GM23248 (cell line): ENCODE results near the gene STK40. TPM values are rescaled to one million over a fixed set of nuclear protein-coding genes. Genes with fewer than 3 reads are reported as not detected.

Experiments used
- DNase-seq: peaks from one replicate; pipeline ENCODE4 v3.0.0-alpha.2; 2015
- H2AFZ ChIP-seq: fragments of 200-600 bp; sonication (generic); 2 replicates; pipeline ENCODE4 v1.6.1; 2016; ENCODE audit warnings: antibody characterized with exemption
- H3F3A ChIP-seq: fragments of 200-600 bp; sonication (generic); 2 replicates; pipeline ENCODE4 v1.6.1; 2016; ENCODE audit warnings: mild to moderate bottlenecking, antibody characterized with exemption, mixed run types; ENCODE audit not compliant: insufficient read depth
- H3K27ac ChIP-seq: fragments of 200-600 bp; sonication (generic); 2 replicates; pipeline ENCODE4 v1.5.1; 2016; ENCODE audit warnings: mild to moderate bottlenecking
- H3K27me3 ChIP-seq: fragments of 200-600 bp; sonication (generic); replicated peaks from 2 replicates; pipeline ENCODE4 v1.6.1; 2016; ENCODE audit warnings: mild to moderate bottlenecking; ENCODE audit not compliant: insufficient read depth
- H3K36me3 ChIP-seq: fragments of 200-600 bp; sonication (generic); 2 replicates; pipeline ENCODE4 v1.6.1; 2016; ENCODE audit warnings: low read depth, mild to moderate bottlenecking
- H3K4me1 ChIP-seq: fragments of 200-600 bp; sonication (generic); 2 replicates; pipeline ENCODE4 v1.6.1; 2016; ENCODE audit warnings: mild to moderate bottlenecking; ENCODE audit not compliant: insufficient read depth
- H3K4me2 ChIP-seq: fragments of 200-600 bp; sonication (generic); one replicate; pipeline ENCODE4 v1.6.1; 2016; ENCODE audit warnings: mild to moderate bottlenecking; ENCODE audit not compliant: unreplicated experiment
- H3K4me3 ChIP-seq: fragments of 200-600 bp; sonication (generic); 2 replicates; pipeline ENCODE4 v1.5.1; 2016; ENCODE audit warnings: mild to moderate bottlenecking
- H3K79me2 ChIP-seq: fragments of 200-600 bp; sonication (generic); 2 replicates; pipeline ENCODE4 v1.6.1; 2016; ENCODE audit warnings: mild to moderate bottlenecking; ENCODE audit not compliant: insufficient read depth
- H3K9ac ChIP-seq: fragments of 200-600 bp; sonication (generic); 2 replicates; pipeline ENCODE4 v1.6.1; 2016; ENCODE audit warnings: mild to moderate bottlenecking
- H3K9me2 ChIP-seq: fragments of 200-600 bp; sonication (generic); 2 replicates; pipeline ENCODE4 v1.6.1; 2016; ENCODE audit warnings: mixed run types, mild to moderate bottlenecking, moderate library complexity; ENCODE audit not compliant: insufficient read depth
- H3K9me3 ChIP-seq: fragments of 200-600 bp; sonication (generic); one replicate; pipeline ENCODE4 v1.6.1; 2017; ENCODE audit warnings: low read depth
- H4K20me1 ChIP-seq: fragments of 200-600 bp; sonication (generic); 2 replicates; pipeline ENCODE4 v1.6.0; 2016; ENCODE audit not compliant: insufficient read depth
- EZH2 ChIP-seq: fragments of 200-600 bp; sonication (generic); IDR thresholded peaks from 2 replicates; pipeline ENCODE4 v1.6.1; 2018; ENCODE audit warnings: antibody characterized with exemption, mild to moderate bottlenecking; ENCODE audit not compliant: insufficient read depth, poor library complexity, severe bottlenecking
- EZH2phosphoT487 ChIP-seq: fragments of 200-600 bp; sonication (generic); IDR thresholded peaks from 2 replicates; pipeline ENCODE4 v1.6.1; 2018; ENCODE audit warnings: antibody characterized with exemption, moderate library complexity, mild to moderate bottlenecking, low read depth; ENCODE audit not compliant: insufficient read depth
- WGBS, 2 experiments: methylation state at CpG; one replicate each; pipeline ENCODE4 v1.1.6; 2015 to 2017; ENCODE audit warnings: low lambda C conversion rate in 2 of 2, low coverage in 1 of 2; ENCODE audit errors: missing lambda C conversion rate in 2 of 2; 5-methylcytosine and 5-hydroxymethylcytosine counted together
- in situ Hi-C: fragments of 300-500 bp; cut with MboI; formaldehyde crosslinking; loops from 2 replicates; pipeline ENCODE4 v1.15.0; 2020
- polyA plus RNA-seq: library from polyadenylated mRNA; unstranded; fragments of >200 nt; fragmentation: Nextera tagmentation; extraction: Ambion mirVana; gene quantifications from 2 replicates; pipeline ENCODE4 v1.2.1, GENCODE V29; 2016
- total RNA-seq: library from RNA; depleted of rRNA; stranded (reverse); fragments of >200 nt; shearing (Covaris generic); gene quantifications from 2 replicates; pipeline ENCODE4 v1.2.3, GENCODE V29; 2014

STK40 gene
- total and polyA plus RNA-seq, 2 experiments from 2014 or later = 11.1 to 16.2 TPM

DNA sequence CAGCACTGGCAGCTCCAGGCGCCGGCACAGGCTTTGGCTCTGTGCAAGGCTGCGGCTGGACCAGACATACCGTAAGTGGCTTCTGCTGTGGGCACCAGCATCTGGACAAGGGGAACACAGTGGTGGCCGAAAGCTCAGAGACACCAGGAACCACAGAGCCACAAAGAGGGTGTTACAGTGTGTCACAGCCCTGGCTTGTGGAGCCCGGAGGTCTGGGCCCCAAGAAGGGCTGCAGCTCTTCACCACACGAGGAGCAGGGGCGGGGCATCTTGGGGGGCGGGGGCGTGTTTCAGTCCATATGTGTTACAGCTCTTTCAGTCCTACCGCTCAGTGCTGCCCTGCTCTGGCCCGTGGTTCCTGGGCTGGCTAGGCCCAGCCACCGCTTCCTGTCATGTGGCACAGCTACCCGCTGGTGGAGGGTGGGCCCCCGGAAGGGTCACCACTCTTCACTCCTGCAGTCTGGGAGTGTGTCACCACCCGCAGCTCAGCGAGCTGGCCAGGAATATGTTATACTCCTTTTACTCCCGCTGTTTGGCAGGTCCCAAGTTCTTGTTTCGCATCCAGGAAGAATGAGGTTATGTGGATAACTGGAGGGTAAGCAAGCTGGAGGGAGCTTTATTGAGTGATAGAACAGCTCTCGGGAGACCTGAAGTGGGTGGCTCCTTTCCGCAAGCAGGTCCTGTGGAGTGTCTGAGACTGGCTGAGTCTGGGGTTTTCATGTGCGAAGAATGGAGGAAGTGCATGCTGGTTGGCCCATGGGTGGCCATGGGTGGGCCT is 15.3 kb upstream of the STK40 start:
- no peak for TF ChIP-seq EZH2
- no peak for TF ChIP-seq EZH2phosphoT487
- peaks cover 20% of the 10 kb centered on the region for H3K4me1 ChIP-seq
- in situ Hi-C loops = no loop called here
- H3K27me3 ChIP-seq = no peaks in the 10 kb centered on the region
- no peaks in the 10 kb centered on the region for H4K20me1 ChIP-seq
- peak; percentile 98 for DNase-seq
- no peaks in the 10 kb centered on the region for H3K36me3 ChIP-seq
- peak overlapping the region; percentile 94 for H3K9ac ChIP-seq
- H3K4me3 ChIP-seq = peak overlapping the region; percentile 94
- peak overlapping the region; percentile 91 for H2AFZ ChIP-seq
- peak overlapping the region; percentile 92 for H3K4me2 ChIP-seq
- H3F3A ChIP-seq = peaks cover 10% of the 10 kb centered on the region; the same call in 1 of the 2 replicates
- no peaks in the 10 kb centered on the region for H3K9me2 ChIP-seq
- peaks cover 33% of the 10 kb centered on the region for H3K79me2 ChIP-seq
- H3K27ac ChIP-seq = peak overlapping the region; percentile 97
- WGBS, 2 experiments = 1 to 3% methylated on average over 22 of the region's 22 CpGs
- H3K9me3 ChIP-seq = no peaks in the 10 kb centered on the region

DNA sequence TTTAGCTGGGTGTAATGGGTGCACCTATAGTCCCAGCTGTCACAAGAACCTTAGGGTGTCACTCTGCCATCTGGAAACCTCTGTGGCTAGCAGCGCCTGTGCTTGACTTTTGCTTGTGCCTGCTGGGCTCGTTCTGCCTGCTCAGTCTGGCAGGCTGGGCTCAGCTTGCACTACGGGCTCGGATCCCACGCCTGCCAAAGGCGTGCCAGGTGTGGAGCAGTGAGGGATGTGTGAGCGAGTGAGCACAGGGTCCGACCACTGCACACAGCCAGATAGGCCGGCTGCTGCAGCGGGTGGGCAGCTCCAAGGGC is 14.7 kb upstream of the STK40 start:
- in situ Hi-C loops = no loop called here
- Histone ChIP-seq H3K27ac (peak overlapping the region; percentile 97), H4K20me1 (no peaks in the 10 kb centered on the region), H3K36me3 (no peaks in the 10 kb centered on the region), H2AFZ (peak overlapping the region; percentile 91), H3K9ac (peak overlapping the region; percentile 94), H3K4me1 (peaks cover 20% of the 10 kb centered on the region), H3K9me2 (no peaks in the 10 kb centered on the region), H3K4me2 (peak overlapping the region; percentile 80), H3K9me3 (no peaks in the 10 kb centered on the region), H3K27me3 (no peaks in the 10 kb centered on the region), H3K4me3 (peak overlapping the region; percentile 94), H3F3A (peaks cover 10% of the 10 kb centered on the region; the same call in 1 of the 2 replicates), H3K79me2 (peaks cover 39% of the 10 kb centered on the region)
- TF ChIP-seq EZH2 (no peak), EZH2phosphoT487 (no peak)
- WGBS, 2 experiments = 11 to 18% methylated on average over 7 to 10 of the region's 10 CpGs
- no peak for DNase-seq

DNA sequence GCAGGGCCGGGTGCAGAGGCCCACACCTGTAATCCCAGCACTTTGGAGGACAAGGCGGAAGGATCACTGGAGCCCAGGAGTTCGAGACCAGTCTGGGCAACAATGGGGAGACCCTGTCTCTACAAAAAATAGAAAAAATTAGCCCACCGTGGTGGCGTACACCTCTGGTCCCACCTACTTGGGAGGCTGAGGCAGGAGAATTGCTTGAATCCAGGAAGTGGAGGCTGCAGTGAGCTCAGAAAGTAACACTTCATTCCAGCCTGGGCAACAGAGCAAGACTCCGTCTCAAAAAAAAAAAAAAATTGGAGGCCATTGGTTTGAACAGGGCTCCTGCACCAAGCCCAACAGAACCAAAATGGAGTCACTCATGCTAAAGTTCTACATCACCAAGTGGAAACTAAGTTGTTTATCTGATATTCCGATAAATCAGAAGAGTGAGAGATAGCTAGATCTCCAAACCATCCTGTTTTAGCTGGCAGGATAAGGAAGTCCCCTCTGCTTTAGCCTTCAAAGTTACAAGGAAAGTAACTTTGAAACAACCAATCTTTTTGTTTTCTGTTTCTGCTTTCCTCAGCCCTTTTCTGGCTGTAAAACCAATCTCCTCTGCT is 12.8 kb upstream of the STK40 start:
- H3K9me2 ChIP-seq = no peaks in the 10 kb centered on the region
- peaks cover 10% of the 10 kb centered on the region; the same call in 1 of the 2 replicates for H3F3A ChIP-seq
- H3K9ac ChIP-seq = peak overlapping the region; percentile 91
- H3K4me3 ChIP-seq = peak overlapping the region; percentile 86
- no peaks in the 10 kb centered on the region for H3K27me3 ChIP-seq
- no peaks in the 10 kb centered on the region for H4K20me1 ChIP-seq
- H3K4me2 ChIP-seq = peak overlapping the region; percentile 84
- peak overlapping the region; percentile 82; the same call in 1 of the 2 replicates for H2AFZ ChIP-seq
- in situ Hi-C loops = no loop called here
- peak overlapping the region; percentile 80 for H3K27ac ChIP-seq
- H3K4me1 ChIP-seq = peaks cover 20% of the 10 kb centered on the region
- H3K9me3 ChIP-seq = no peaks in the 10 kb centered on the region
- 73 to 75% methylated on average over 7 of the region's 7 CpGs for WGBS, 2 experiments
- DNase-seq = no peak
- peaks cover 1% of the 10 kb centered on the region; the same call in 1 of the 2 replicates for H3K36me3 ChIP-seq
- TF ChIP-seq EZH2 (no peak), EZH2phosphoT487 (no peak)
- peaks cover 59% of the 10 kb centered on the region for H3K79me2 ChIP-seq

DNA sequence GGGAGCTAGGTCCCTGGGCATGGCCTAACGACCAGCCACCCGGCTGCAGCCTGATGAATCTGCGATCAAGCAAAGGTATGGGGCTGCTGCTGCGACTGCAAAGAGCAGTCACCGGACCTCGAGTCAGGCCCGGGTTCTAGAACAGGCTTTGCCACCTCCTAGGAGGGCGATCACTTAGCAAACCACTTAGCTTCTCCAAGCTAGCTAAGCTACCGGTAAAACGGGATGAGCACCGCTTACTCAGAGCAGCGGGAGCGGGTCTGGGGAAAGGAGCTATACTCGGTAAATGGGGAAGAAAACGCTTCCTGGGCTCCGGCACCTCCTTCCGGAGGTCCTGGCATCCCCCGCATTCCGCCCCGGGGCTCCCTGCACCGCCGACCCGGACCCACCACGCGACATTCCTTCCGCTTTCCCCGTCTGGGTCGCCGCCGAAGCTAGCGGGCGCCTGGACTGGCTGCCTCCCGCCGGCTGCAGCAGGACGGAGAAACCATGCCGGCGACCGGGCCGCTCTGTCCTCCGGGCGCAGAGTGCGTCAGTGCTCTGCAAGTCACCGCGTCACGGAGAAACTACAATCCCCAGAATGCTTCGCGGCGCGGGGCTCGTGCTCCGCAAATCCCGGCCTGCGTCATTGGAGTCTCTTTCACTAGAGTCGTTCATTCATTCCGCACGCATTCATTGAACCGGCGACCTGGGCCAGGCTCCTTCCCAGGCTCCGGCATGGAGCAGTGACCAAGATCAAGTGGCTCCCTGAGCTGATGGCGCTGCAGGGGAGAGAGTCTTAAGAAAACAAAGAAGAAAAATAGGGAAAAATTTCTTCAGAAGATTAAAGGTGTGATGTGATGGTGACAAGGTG is 11.9 kb upstream of the STK40 start, which contains the start of gene LSM10:
LSM10 (minus strand) TSS at position 531 of the 853 bp plus-strand sequence. CDS start 3,779 bp downstream, outside the sequence.
- peaks cover 20% of the 10 kb centered on the region for H3K4me1 ChIP-seq
- H3K27me3 ChIP-seq = no peaks in the 10 kb centered on the region
- peak within 1 kb of the TSS; percentile 80 for H3K27ac ChIP-seq
- H3K36me3 ChIP-seq = peaks cover 3% of the 10 kb centered on the region; the same call in 1 of the 2 replicates
- H3F3A ChIP-seq = peaks cover 10% of the 10 kb centered on the region; the same call in 1 of the 2 replicates
- WGBS, 2 experiments = 1 to 2% methylated on average over 46 to 55 of the region's 60 CpGs
- DNase-seq = peak; percentile 100
- no peaks in the 10 kb centered on the region for H3K9me2 ChIP-seq
- peak within 1 kb of the TSS; percentile 86 for H3K4me3 ChIP-seq
- peak within 1 kb of the TSS; percentile 86 for H3K4me2 ChIP-seq
- peaks cover 64% of the 10 kb centered on the region for H3K79me2 ChIP-seq
- peak within 1 kb of the TSS; percentile 82 for H2AFZ ChIP-seq
- no peaks in the 10 kb centered on the region for H4K20me1 ChIP-seq
- no peaks in the 10 kb centered on the region for H3K9me3 ChIP-seq
- peak within 1 kb of the TSS; percentile 91 for H3K9ac ChIP-seq
- no peak for TF ChIP-seq EZH2phosphoT487
- TF ChIP-seq EZH2 = no peak
- in situ Hi-C loops = no loop called here
